Measurements from ENCODE around the gene RHOG.

The RHOG gene

GRCh38 chr11:3833449-3833848 is 7.3 kb downstream of the RHOG start:
- 88% methylated on average over 1 of the region's 2 CpGs; no CpG with 5 or more reads in 1 of the 2 experiments for WGBS, 2 experiments (ENCODE audit: insufficient coverage in 2 of 2)
- Histone ChIP-seq H3K4me3 (ENCODE audit: extremely low read depth, insufficient read depth, low read length, poor library complexity, severe bottlenecking) (no peak overlapping the region), H3K36me3 (ENCODE audit: control insufficient read depth, insufficient read depth, low read length) (peaks cover 72% of the 10 kb centered on the region), H3K9me3 (ENCODE audit: control insufficient read depth, low read length) (no peaks in the 10 kb centered on the region), H3K27ac (ENCODE audit: low read depth, low read length, severe bottlenecking) (no peak overlapping the region), H3K4me1 (ENCODE audit: control insufficient read depth, insufficient read depth, low read length, poor library complexity, severe bottlenecking) (peaks cover 36% of the 10 kb centered on the region)

- Histone ChIP-seq H3K27ac (ENCODE audit: low read depth, low read length, severe bottlenecking) (no peak overlapping the region), H3K9me3 (ENCODE audit: control insufficient read depth, low read length) (no peaks in the 10 kb centered on the region), H3K4me1 (ENCODE audit: control insufficient read depth, insufficient read depth, low read length, poor library complexity, severe bottlenecking) (peaks cover 30% of the 10 kb centered on the region), H3K4me3 (ENCODE audit: extremely low read depth, insufficient read depth, low read length, poor library complexity, severe bottlenecking) (no peak overlapping the region), H3K36me3 (ENCODE audit: control insufficient read depth, insufficient read depth, low read length) (peaks cover 71% of the 10 kb centered on the region)
- 86 to 100% methylated on average over 1 to 2 of the region's 2 CpGs for WGBS, 2 experiments (ENCODE audit: insufficient coverage in 2 of 2)
Observed at GRCh38 chr11:3832816-3833215, 7.9 kb downstream of the RHOG start.

- WGBS, 2 experiments (ENCODE audit: insufficient coverage in 2 of 2) = 82 to 87% methylated on average over 8 to 10 of the region's 13 CpGs
- peaks cover 77% of the 10 kb centered on the region for H3K36me3 ChIP-seq (ENCODE audit: control insufficient read depth, insufficient read depth, low read length)
- peaks cover 20% of the 10 kb centered on the region for H3K4me1 ChIP-seq (ENCODE audit: control insufficient read depth, insufficient read depth, low read length, poor library complexity, severe bottlenecking)
Observed at GRCh38 chr11:3831378-3832239, 9.2 kb downstream of the RHOG start.

GRCh38 chr11:3830730-3831129 is 10.0 kb downstream of the RHOG start:
- Histone ChIP-seq H3K4me1 (ENCODE audit: control insufficient read depth, insufficient read depth, low read length, poor library complexity, severe bottlenecking) (peaks cover 20% of the 10 kb centered on the region), H3K9me3 (ENCODE audit: control insufficient read depth, low read length) (no peaks in the 10 kb centered on the region), H3K36me3 (ENCODE audit: control insufficient read depth, insufficient read depth, low read length) (peaks cover 82% of the 10 kb centered on the region), H3K4me3 (ENCODE audit: extremely low read depth, insufficient read depth, low read length, poor library complexity, severe bottlenecking) (no peak overlapping the region), H3K27ac (ENCODE audit: low read depth, low read length, severe bottlenecking) (no peak overlapping the region)
- 100% methylated on average over 1 of the region's 1 CpG for WGBS, 2 experiments (ENCODE audit: insufficient coverage in 2 of 2)

More at GRCh38 chr11:3831378-3832239, 9.2 kb downstream of the RHOG start:
- Histone ChIP-seq H3K9me3 (ENCODE audit: control insufficient read depth, low read length) (no peaks in the 10 kb centered on the region), H3K27ac (ENCODE audit: low read depth, low read length, severe bottlenecking) (peak overlapping the region; percentile 1), H3K4me3 (ENCODE audit: extremely low read depth, insufficient read depth, low read length, poor library complexity, severe bottlenecking) (no peak overlapping the region)

- no peak overlapping the region for H3K4me3 ChIP-seq (ENCODE audit: extremely low read depth, insufficient read depth, low read length, poor library complexity, severe bottlenecking)
- H3K4me1 ChIP-seq (ENCODE audit: control insufficient read depth, insufficient read depth, low read length, poor library complexity, severe bottlenecking) = peaks cover 19% of the 10 kb centered on the region
- H3K27ac ChIP-seq (ENCODE audit: low read depth, low read length, severe bottlenecking) = no peak overlapping the region
- 95 to 100% methylated on average over 2 of the region's 3 CpGs for WGBS, 2 experiments (ENCODE audit: insufficient coverage in 2 of 2)
- peaks cover 81% of the 10 kb centered on the region for H3K36me3 ChIP-seq (ENCODE audit: control insufficient read depth, insufficient read depth, low read length)
- H3K9me3 ChIP-seq (ENCODE audit: control insufficient read depth, low read length) = no peaks in the 10 kb centered on the region
Observed at GRCh38 chr11:3830088-3830487, 10.7 kb downstream of the RHOG start.

- Histone ChIP-seq H3K9me3 (ENCODE audit: control insufficient read depth, low read length) (no peaks in the 10 kb centered on the region), H3K4me1 (ENCODE audit: control insufficient read depth, insufficient read depth, low read length, poor library complexity, severe bottlenecking) (peaks cover 9% of the 10 kb centered on the region), H3K36me3 (ENCODE audit: control insufficient read depth, insufficient read depth, low read length) (peaks cover 69% of the 10 kb centered on the region), H3K4me3 (ENCODE audit: extremely low read depth, insufficient read depth, low read length, poor library complexity, severe bottlenecking) (no peak overlapping the region), H3K27ac (ENCODE audit: low read depth, low read length, severe bottlenecking) (no peak overlapping the region)
- WGBS, 2 experiments (ENCODE audit: insufficient coverage in 2 of 2) = 97% methylated on average over 30 to 33 of the region's 35 CpGs
Observed at GRCh38 chr11:3827434-3828186, 13.1 kb downstream of the RHOG start.

- no peak overlapping the region for H3K4me3 ChIP-seq (ENCODE audit: extremely low read depth, insufficient read depth, low read length, poor library complexity, severe bottlenecking)
- H3K9me3 ChIP-seq (ENCODE audit: control insufficient read depth, low read length) = no peaks in the 10 kb centered on the region
- peaks cover 6% of the 10 kb centered on the region for H3K4me1 ChIP-seq (ENCODE audit: control insufficient read depth, insufficient read depth, low read length, poor library complexity, severe bottlenecking)
- peaks cover 60% of the 10 kb centered on the region for H3K36me3 ChIP-seq (ENCODE audit: control insufficient read depth, insufficient read depth, low read length)
- WGBS, 2 experiments (ENCODE audit: insufficient coverage in 2 of 2) = 94 to 97% methylated on average over 3 of the region's 3 CpGs
- H3K27ac ChIP-seq (ENCODE audit: low read depth, low read length, severe bottlenecking) = no peak overlapping the region
Observed at GRCh38 chr11:3826721-3827120, 14.0 kb downstream of the RHOG start.

GRCh38 chr11:3825473-3826154 is 15.1 kb downstream of the RHOG start:
- 67 to 88% methylated on average over 2 to 4 of the region's 8 CpGs for WGBS, 2 experiments (ENCODE audit: insufficient coverage in 2 of 2)
- H3K4me3 ChIP-seq (ENCODE audit: extremely low read depth, insufficient read depth, low read length, poor library complexity, severe bottlenecking) = no peak overlapping the region
- H3K9me3 ChIP-seq (ENCODE audit: control insufficient read depth, low read length) = no peaks in the 10 kb centered on the region
- H3K4me1 ChIP-seq (ENCODE audit: control insufficient read depth, insufficient read depth, low read length, poor library complexity, severe bottlenecking) = peaks cover 2% of the 10 kb centered on the region
- H3K27ac ChIP-seq (ENCODE audit: low read depth, low read length, severe bottlenecking) = no peak overlapping the region
- H3K36me3 ChIP-seq (ENCODE audit: control insufficient read depth, insufficient read depth, low read length) = peaks cover 50% of the 10 kb centered on the region

GRCh38 chr11:3824714-3825472 is 15.9 kb downstream of the RHOG start:
- Histone ChIP-seq H3K4me3 (ENCODE audit: extremely low read depth, insufficient read depth, low read length, poor library complexity, severe bottlenecking) (no peak overlapping the region), H3K27ac (ENCODE audit: low read depth, low read length, severe bottlenecking) (no peak overlapping the region), H3K4me1 (ENCODE audit: control insufficient read depth, insufficient read depth, low read length, poor library complexity, severe bottlenecking) (peaks cover 2% of the 10 kb centered on the region), H3K9me3 (ENCODE audit: control insufficient read depth, low read length) (no peaks in the 10 kb centered on the region), H3K36me3 (ENCODE audit: control insufficient read depth, insufficient read depth, low read length) (peaks cover 43% of the 10 kb centered on the region)
- 75 to 77% methylated on average over 10 to 12 of the region's 18 CpGs for WGBS, 2 experiments (ENCODE audit: insufficient coverage in 2 of 2)
